IMR-90 (cell line): ENCODE data around the gene RNASET2. TPM values are rescaled to one million over a fixed set of nuclear protein-coding genes. Genes with fewer than 3 reads are reported as not detected.

Experiments
- ATAC-seq: fragments of 200-7000 bp; cut with Tn5 transposase; 2 replicates; pipeline ENCODE4 v1.9.1; 2020; ENCODE audit warnings: low read depth, mild to moderate bottlenecking, moderate library complexity
- BruUV-seq: library from RNA; stranded (reverse); fragments of 400-500 nt; replicated peaks from 2 replicates; lab custom pipeline; 2021; lab: Mats Ljungman, UMichigan
- CTCF ChIA-PET: fragments of 300-600 bp; formaldehyde crosslinking; extraction: SDS; loops from one replicate; lab custom pipeline; 2021; ENCODE audit warnings: antibody characterized with exemption; lab: Yijun Ruan, JAX
- POLR2A ChIA-PET: fragments of 300-600 bp; sonication (Branson Sonifier 250); formaldehyde crosslinking; loops from one replicate; lab custom pipeline; 2022; ENCODE audit warnings: antibody characterized with exemption; ENCODE audit not compliant: unreplicated experiment; lab: Charles Lee
- DNase-seq: peaks from one replicate; pipeline ENCODE4 v3.0.0; 2013
- H2AFZ ChIP-seq: replicated peaks from 2 replicates; pipeline ENCODE3; 2013; ENCODE audit warnings: low read length, mild to moderate bottlenecking; ENCODE audit not compliant: poor library complexity
- H2AK5ac ChIP-seq: 2 replicates; pipeline ENCODE4 v1.6.1; 2013; ENCODE audit warnings: low read depth, low read length, inconsistent platforms
- H2AK9ac ChIP-seq: replicated peaks from 2 replicates; pipeline ENCODE3; 2013; ENCODE audit warnings: mild to moderate bottlenecking, low read depth, low read length, moderate library complexity; ENCODE audit not compliant: poor library complexity
- H2BK120ac ChIP-seq: 2 replicates; pipeline ENCODE4 v1.6.1; 2013; ENCODE audit warnings: low read depth, low read length, inconsistent platforms
- H2BK15ac ChIP-seq: 3 replicates; pipeline ENCODE4 v1.6.1; 2013; ENCODE audit warnings: low read depth, low read length, inconsistent platforms
- H2BK20ac ChIP-seq: 2 replicates; pipeline ENCODE4 v1.6.1; 2013; ENCODE audit warnings: low read depth, mild to moderate bottlenecking, inconsistent platforms, low read length, moderate library complexity
- H2BK5ac ChIP-seq: 2 replicates; pipeline ENCODE4 v1.6.1; 2013; ENCODE audit warnings: mild to moderate bottlenecking, low read depth, low read length, inconsistent platforms; ENCODE audit not compliant: poor library complexity, severe bottlenecking
- H3K14ac ChIP-seq: replicated peaks from 2 replicates; pipeline ENCODE4 v1.6.1; 2013; ENCODE audit warnings: low read depth, low read length, inconsistent platforms
- H3K18ac ChIP-seq: 2 replicates; pipeline ENCODE4 v1.6.1; 2013; ENCODE audit warnings: low read depth, low read length, control low read depth
- H3K23ac ChIP-seq: 2 replicates; pipeline ENCODE4 v1.6.1; 2013; ENCODE audit warnings: low read depth, low read length, inconsistent platforms
- H3K27ac ChIP-seq: 2 replicates; pipeline ENCODE4 v1.5.1; 2013; ENCODE audit warnings: mild to moderate bottlenecking, control low read depth, low read length; ENCODE audit not compliant: insufficient read depth
- H3K27me3 ChIP-seq: 2 replicates; pipeline ENCODE4 v1.6.1; 2013; ENCODE audit warnings: low read length; ENCODE audit not compliant: control insufficient read depth, insufficient read depth
- H3K36me3 ChIP-seq: 2 replicates; pipeline ENCODE4 v1.6.1; 2013; ENCODE audit warnings: low read length, mixed read lengths; ENCODE audit not compliant: control insufficient read depth, insufficient read depth
- H3K4ac ChIP-seq: 2 replicates; pipeline ENCODE4 v1.6.1; 2013; ENCODE audit warnings: low read depth, low read length, inconsistent platforms
- H3K4me1 ChIP-seq: 2 replicates; pipeline ENCODE4 v1.6.1; 2013; ENCODE audit warnings: low read length, mixed read lengths; ENCODE audit not compliant: control insufficient read depth, insufficient read depth
- H3K4me2 ChIP-seq: 2 replicates; pipeline ENCODE4 v1.6.1; 2013; ENCODE audit warnings: low read depth, mild to moderate bottlenecking, control low read depth, low read length, moderate library complexity
- H3K4me3 ChIP-seq: 2 replicates; pipeline ENCODE4 v1.5.1; 2013; ENCODE audit warnings: low read depth, mild to moderate bottlenecking, control low read depth, low read length, moderate library complexity; ENCODE audit not compliant: insufficient read depth
- H3K56ac ChIP-seq: 2 replicates; pipeline ENCODE4 v1.6.1; 2013; ENCODE audit warnings: low read length, inconsistent platforms; ENCODE audit not compliant: insufficient read depth; ENCODE audit errors: extremely low read depth
- H3K79me1 ChIP-seq, 2 experiments: 2 replicates each; pipeline ENCODE4 v1.6.1; 2013; ENCODE audit warnings: low read length in 2 of 2, inconsistent platforms in 1 of 2, low read depth in 1 of 2
- H3K9ac ChIP-seq: 2 replicates; pipeline ENCODE4 v1.6.1; 2013; ENCODE audit warnings: low read depth, low read length, control low read depth
- H3K9me1 ChIP-seq: 2 replicates; pipeline ENCODE4 v1.6.1; 2013; ENCODE audit warnings: low read length, inconsistent platforms; ENCODE audit not compliant: insufficient read depth
- H3K9me3 ChIP-seq: 2 replicates; pipeline ENCODE4 v1.6.1; 2013; ENCODE audit warnings: low read length; ENCODE audit not compliant: control insufficient read depth, insufficient read depth
- H4K20me1 ChIP-seq: 2 replicates; pipeline ENCODE4 v1.6.1; 2013; ENCODE audit warnings: low read length, inconsistent platforms; ENCODE audit not compliant: insufficient read depth
- H4K5ac ChIP-seq: 2 replicates; pipeline ENCODE4 v1.6.1; 2013; ENCODE audit warnings: mild to moderate bottlenecking, low read depth, low read length, control low read depth
- H4K8ac ChIP-seq, 2 experiments: 2 replicates each; pipeline ENCODE4 v1.6.1; 2013; ENCODE audit warnings: low read depth in 2 of 2, low read length in 2 of 2, control low read depth in 1 of 2, inconsistent platforms in 1 of 2
- H4K91ac ChIP-seq: 2 replicates; pipeline ENCODE4 v1.6.1; 2013; ENCODE audit warnings: low read depth, low read length, inconsistent platforms; ENCODE audit not compliant: insufficient read depth
- BHLHE40 ChIP-seq: fragments of 150-350 bp; IDR thresholded peaks from 2 replicates; pipeline ENCODE4 v1.6.1; 2016; ENCODE audit warnings: mild to moderate bottlenecking, low read depth, low read length
- CHD1 ChIP-seq: IDR thresholded peaks from 2 replicates; pipeline ENCODE4 v1.6.1; 2012; ENCODE audit warnings: low read depth, low read length, improper control_type of control experiment
- FOS ChIP-seq: fragments of 150-350 bp; IDR thresholded peaks from 2 replicates; pipeline ENCODE4 v1.6.1; 2016; ENCODE audit warnings: low read depth, low read length
- MAFK ChIP-seq: IDR thresholded peaks from 2 replicates; pipeline ENCODE4 v1.6.1; 2012; ENCODE audit warnings: low read depth, low read length, improper control_type of control experiment
- MAZ ChIP-seq: IDR thresholded peaks from 2 replicates; pipeline ENCODE4 v1.6.1; 2012; ENCODE audit warnings: low read depth, mild to moderate bottlenecking, low read length, improper control_type of control experiment, moderate library complexity, borderline replicate concordance
- MXI1 ChIP-seq: IDR thresholded peaks from 2 replicates; pipeline ENCODE4 v1.6.1; 2012; ENCODE audit warnings: low read depth, mild to moderate bottlenecking, low read length, moderate library complexity, borderline replicate concordance
- NFE2L2 ChIP-seq: fragments of 150-350 bp; IDR thresholded peaks from 2 replicates; pipeline ENCODE4 v1.6.1; 2016; ENCODE audit warnings: low read depth, mild to moderate bottlenecking, low read length
- RAD21 ChIP-seq: IDR thresholded peaks from 2 replicates; pipeline ENCODE4 v1.6.1; 2012; ENCODE audit warnings: low read length, improper control_type of control experiment
- RCOR1 ChIP-seq: IDR thresholded peaks from 2 replicates; pipeline ENCODE4 v1.6.1; 2012; ENCODE audit warnings: mild to moderate bottlenecking, low read length, improper control_type of control experiment; ENCODE audit not compliant: insufficient replicate concordance
- RFX5 ChIP-seq: IDR thresholded peaks from 2 replicates; pipeline ENCODE4 v1.8.0; 2012; ENCODE audit warnings: low read depth, mild to moderate bottlenecking, low read length, moderate library complexity
- SMC3 ChIP-seq: fragments of 150-350 bp; IDR thresholded peaks from 2 replicates; pipeline ENCODE4 v1.6.1; 2016; ENCODE audit warnings: low read depth, mild to moderate bottlenecking, antibody characterized with exemption, low read length, moderate library complexity
- USF2 ChIP-seq: fragments of 150-350 bp; IDR thresholded peaks from 2 replicates; pipeline ENCODE4 v1.6.1; 2017; ENCODE audit warnings: mild to moderate bottlenecking, antibody characterized with exemption, low read length, low read depth
- WGBS, 2 experiments: methylation state at CpG; one replicate each; pipeline versions ENCODE4 v1.1.5 to v1.1.7; 2013; ENCODE audit warnings: missing lambda C conversion rate in 2 of 2; ENCODE audit not compliant: insufficient read length in 1 of 2; ENCODE audit errors: extremely low coverage in 2 of 2; 5-methylcytosine and 5-hydroxymethylcytosine counted together
- dilution Hi-C: fragments of 300-500 bp; cut with HindIII; formaldehyde crosslinking; loops from one replicate; pipeline ENCODE4 v1.14.3; 2018; ENCODE audit warnings: low sequenced_read_pairs; ENCODE audit not compliant: unreplicated experiment
- in situ Hi-C: fragments of 300-500 bp; cut with MboI; formaldehyde crosslinking; loops from 3 replicates; pipeline ENCODE4 v1.14.3; 2019; ENCODE audit warnings: low sequenced_read_pairs, inconsistent platforms, mixed read lengths
- intact Hi-C: fragments of 100-400 bp; cut with micrococcal nuclease; formaldehyde crosslinking; loops from 2 replicates; pipeline ENCODE4 v1.10.0; 2022
- polyA plus RNA-seq, 3 experiments: library from polyadenylated mRNA; depleted of rRNA; stranded (reverse); fragments of >200 nt; gene quantifications; 2 replicates each; pipeline ENCODE4 v1.2.3, GENCODE V29; 2012; ENCODE audit warnings: low replicate concordance in 1 of 3
- total RNA-seq: library from RNA; depleted of rRNA; stranded (reverse); fragments of >200 nt; gene quantifications from 2 replicates; pipeline ENCODE4 v1.2.3, GENCODE V29; 2012

Gene RNASET2
- total and polyA plus RNA-seq, 2 of the 4 experiments (the other 2 are of a cell fraction): 13.6 to 24.9 TPM

- Histone ChIP-seq H3K4ac (no peak overlapping the region), H3K14ac (no peak overlapping the region), H3K4me3 (no peak overlapping the region), H3K27ac (no peak overlapping the region), H4K20me1 (no peaks in the 10 kb centered on the region), H4K5ac (no peak overlapping the region), H3K27me3 (peaks cover 3% of the 10 kb centered on the region; the same call in 1 of the 2 replicates), H4K91ac (no peak overlapping the region), H3K56ac (no peak overlapping the region), H3K36me3 (no peaks in the 10 kb centered on the region), H2AK9ac (no peak overlapping the region), H2BK20ac (no peak overlapping the region), H3K23ac (no peak overlapping the region), H3K9ac (no peak overlapping the region), H3K4me2 (no peak overlapping the region), H3K9me1 (no peaks in the 10 kb centered on the region), H3K18ac (no peak overlapping the region), H2AK5ac (no peak overlapping the region), H2AFZ (peak overlapping the region; percentile 10), H3K9me3 (peaks cover 5% of the 10 kb centered on the region; the same call in 1 of the 2 replicates), H2BK5ac (no peak overlapping the region), H3K4me1 (no peaks in the 10 kb centered on the region), H3K79me1 (no peaks in the 10 kb centered on the region), H2BK120ac (no peak overlapping the region), H4K8ac (no peak overlapping the region), H2BK15ac (no peak overlapping the region)
- in situ Hi-C loops (no loop called here), intact Hi-C loops (no loop called here), dilution Hi-C loops (no loop called here)
- DNase-seq (no peak), ATAC-seq (no peak)
- ChIA-PET POLR2A (no interaction called here), CTCF (no interaction called here)
- 89% methylated on average over 12 of the region's 45 CpGs; no CpG with 5 or more reads in 1 of the 2 experiments for WGBS, 2 experiments
- TF ChIP-seq BHLHE40 (no peak), RCOR1 (no peak), RAD21 (no peak), FOS (no peak), USF2 (no peak), MAFK (no peak), CHD1 (no peak), NFE2L2 (no peak), MXI1 (no peak), SMC3 (no peak), MAZ (no peak), RFX5 (no peak)
- BruUV-seq: no TSS peak
Measured at GRCh38 chr6:166901626-166902025, 54.7 kb downstream of the RNASET2 start.
